Fibroblast of the aortic adventitia (primary cell): ENCODE data around the gene NRCAM. TPM values are rescaled to one million over a fixed set of nuclear protein-coding genes. Genes with fewer than 3 reads are reported as not detected.

ENCODE experiments used
- DNase-seq: peaks from one replicate; pipeline ENCODE4 v3.0.0-alpha.2; 2010; ENCODE audit warnings: low read depth
- H3K4me3 ChIP-seq: 2 replicates; pipeline ENCODE4 v1.5.1; 2011; ENCODE audit warnings: low read depth, mild to moderate bottlenecking, control low read depth, low read length, moderate library complexity
- CTCF ChIP-seq: IDR thresholded peaks from 2 replicates; pipeline ENCODE4 v1.5.1; 2011; ENCODE audit warnings: mild to moderate bottlenecking, low read length, control low read depth, inconsistent platforms; ENCODE audit not compliant: insufficient read depth
- total RNA-seq: library from RNA; depleted of rRNA; stranded (reverse); fragments of >200 nt; gene quantifications from 2 replicates; pipeline ENCODE4 v1.2.3, GENCODE V29; 2012; ENCODE audit warnings: low replicate concordance

Gene NRCAM
- total RNA-seq, 1 donor = 2.3 TPM

GRCh38 chr7:108385834-108386422, 70.3 kb downstream of the NRCAM start:
- no peak for DNase-seq
- no peak overlapping the region for H3K4me3 ChIP-seq
- no peak for TF ChIP-seq CTCF

GRCh38 chr7:108384716-108385483, 71.3 kb downstream of the NRCAM start:
- no peak for TF ChIP-seq CTCF
- DNase-seq = no peak
- no peak overlapping the region for H3K4me3 ChIP-seq

- H3K4me3 ChIP-seq = no peak overlapping the region
- TF ChIP-seq CTCF = no peak
- DNase-seq = no peak
Observed at GRCh38 chr7:108382932-108383331, 73.3 kb downstream of the NRCAM start.

GRCh38 chr7:108380517-108380916, 75.7 kb downstream of the NRCAM start:
- TF ChIP-seq CTCF = no peak
- H3K4me3 ChIP-seq = no peak overlapping the region
- DNase-seq = no peak

- no peak overlapping the region for H3K4me3 ChIP-seq
- no peak for TF ChIP-seq CTCF
- no peak for DNase-seq
Observed at GRCh38 chr7:108376206-108376605, 80.0 kb downstream of the NRCAM start.

GRCh38 chr7:108375668-108376067, 80.6 kb downstream of the NRCAM start:
- no peak for DNase-seq
- no peak for TF ChIP-seq CTCF
- no peak overlapping the region for H3K4me3 ChIP-seq
